CD1c-positive myeloid dendritic cell (primary cell): ENCODE measurements around the gene SCG3.
"Not testable (repeated sequence)": the region's sequence is repeated elsewhere in the genome, so short reads cannot be mapped to it uniquely, and the experiment has no call there.

Experiments
- DNase-seq: peaks from one replicate; pipeline ENCODE4 v3.0.0-alpha.2; 2016; ENCODE audit errors: extremely low spot score

SCG3 gene

DNA sequence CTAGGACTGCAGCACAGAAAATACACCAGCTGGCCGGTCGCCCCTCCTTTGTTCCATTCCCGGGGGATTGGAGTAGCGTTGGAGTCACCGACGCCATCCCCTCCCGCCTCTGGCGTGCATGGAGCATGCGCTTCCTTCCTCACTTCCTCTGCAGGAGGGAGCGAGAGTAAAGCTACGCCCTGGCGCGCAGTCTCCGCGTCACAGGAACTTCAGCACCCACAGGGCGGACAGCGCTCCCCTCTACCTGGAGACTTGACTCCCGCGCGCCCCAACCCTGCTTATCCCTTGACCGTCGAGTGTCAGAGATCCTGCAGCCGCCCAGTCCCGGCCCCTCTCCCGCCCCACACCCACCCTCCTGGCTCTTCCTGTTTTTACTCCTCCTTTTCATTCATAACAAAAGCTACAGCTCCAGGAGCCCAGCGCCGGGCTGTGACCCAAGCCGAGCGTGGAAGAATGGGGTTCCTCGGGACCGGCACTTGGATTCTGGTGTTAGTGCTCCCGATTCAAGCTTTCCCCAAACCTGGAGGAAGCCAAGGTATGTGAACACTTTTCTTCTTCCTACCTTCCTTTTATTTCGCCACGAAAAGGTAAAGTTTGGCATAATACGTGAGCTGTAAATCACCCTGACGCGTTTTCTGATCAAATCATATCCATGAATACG is at the start of gene SCG3:
TSS of gene SCG3 (plus strand) at position 201 of the 661 bp plus-strand sequence. CDS start at position 454, 253 bp downstream.
- DNase-seq: peak; percentile 83

DNA sequence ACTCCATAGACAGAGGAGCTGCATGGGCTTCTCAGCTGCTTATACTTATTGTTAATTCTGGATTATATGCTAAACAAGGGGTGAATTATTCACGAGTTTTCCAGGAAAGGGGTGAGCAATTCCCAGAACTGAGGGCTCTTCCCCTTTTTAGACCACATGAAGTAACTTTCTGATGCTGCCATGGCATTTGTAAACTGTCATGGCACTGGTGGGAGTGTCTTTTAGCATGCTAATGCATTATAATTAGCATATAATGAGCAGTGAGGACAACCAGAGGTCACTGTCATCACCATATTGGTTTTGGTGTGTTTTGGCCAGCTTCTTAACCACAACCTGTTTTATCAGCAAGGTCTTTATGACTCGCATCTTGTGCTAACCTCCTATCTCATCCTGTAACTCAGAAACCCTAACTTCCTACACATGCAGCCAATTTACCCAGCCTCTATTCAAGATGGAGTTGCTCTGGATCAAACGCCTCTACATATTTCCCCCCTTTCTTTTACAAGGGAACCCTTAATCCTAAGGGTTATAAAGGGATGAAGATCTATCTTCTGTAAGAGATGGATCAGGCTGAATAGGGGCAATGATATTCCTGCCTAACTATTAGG is 46.6 kb upstream of the SCG3 start:
- DNase-seq: peak; percentile 92

DNA sequence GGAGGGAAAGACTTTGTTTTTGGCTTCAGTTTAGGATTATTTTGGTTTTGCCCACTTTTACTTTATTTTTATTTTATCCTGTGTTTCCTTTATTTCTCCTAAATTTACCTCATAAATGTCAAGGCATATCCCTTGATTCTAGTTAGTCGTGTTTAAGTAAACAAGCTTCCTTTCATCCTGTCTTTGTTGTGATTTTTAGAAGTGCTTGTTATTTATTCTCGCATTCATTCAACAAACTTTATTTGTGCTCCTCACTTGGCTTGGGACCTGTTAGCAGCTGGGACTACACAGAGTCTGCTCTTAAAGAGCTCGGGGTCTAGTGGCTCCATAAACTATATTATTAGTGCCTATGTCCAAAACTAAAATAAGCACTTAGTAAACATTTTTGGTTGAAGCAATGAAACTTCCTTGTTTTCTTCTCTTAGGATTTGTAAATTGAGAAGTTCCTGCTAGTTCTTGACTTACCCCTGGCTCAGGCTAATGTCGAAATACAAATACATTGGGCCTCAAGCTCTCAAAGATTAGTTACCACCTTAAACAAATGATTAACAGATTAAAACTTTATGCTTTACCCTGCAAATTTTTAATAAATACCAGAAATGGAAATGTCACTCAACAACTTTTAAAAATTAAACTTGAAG is 39.7 kb upstream of the SCG3 start:
- DNase-seq: peak; percentile 54

DNA sequence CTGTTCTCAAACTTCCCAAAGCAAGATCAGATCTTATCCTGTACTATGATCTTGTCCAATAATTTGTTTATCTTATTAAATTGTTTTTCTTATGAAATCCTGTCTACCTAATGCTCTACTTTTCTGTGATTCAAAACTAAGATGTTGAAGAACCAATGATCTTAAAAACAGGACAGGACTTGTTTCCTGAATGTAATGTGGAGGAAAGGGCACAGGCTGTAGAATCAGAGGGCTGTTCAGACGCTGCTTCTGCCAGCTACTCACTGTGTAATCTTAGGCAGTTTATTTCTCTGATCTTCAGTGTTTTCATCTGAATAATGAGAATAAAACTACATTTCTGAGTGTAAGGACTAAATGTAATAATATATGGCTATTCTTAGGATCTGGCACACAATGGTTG is 38.6 kb upstream of the SCG3 start:
- DNase-seq: no peak

DNA sequence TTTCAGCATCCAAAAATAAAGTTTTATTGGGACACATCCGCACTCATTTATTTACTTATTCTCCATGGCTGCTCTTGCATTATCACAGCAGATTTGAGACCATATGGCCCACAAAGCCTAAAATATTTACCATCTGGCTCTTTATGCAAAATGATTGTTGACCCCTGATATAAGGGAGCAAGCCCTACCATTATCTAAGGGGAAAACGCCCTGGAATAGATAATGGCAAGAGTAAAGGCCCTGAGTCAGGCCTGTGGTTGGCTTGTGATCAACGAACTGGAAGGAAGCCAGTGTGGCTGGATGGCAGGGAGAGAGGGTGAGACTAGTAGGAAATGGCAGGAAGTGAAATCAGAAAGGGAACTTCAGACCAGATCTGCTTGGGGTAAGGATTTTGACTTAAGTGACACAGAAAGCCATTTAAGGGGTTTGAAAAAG is 34.2 kb upstream of the SCG3 start:
- DNase-seq: peak; percentile 76

DNA sequence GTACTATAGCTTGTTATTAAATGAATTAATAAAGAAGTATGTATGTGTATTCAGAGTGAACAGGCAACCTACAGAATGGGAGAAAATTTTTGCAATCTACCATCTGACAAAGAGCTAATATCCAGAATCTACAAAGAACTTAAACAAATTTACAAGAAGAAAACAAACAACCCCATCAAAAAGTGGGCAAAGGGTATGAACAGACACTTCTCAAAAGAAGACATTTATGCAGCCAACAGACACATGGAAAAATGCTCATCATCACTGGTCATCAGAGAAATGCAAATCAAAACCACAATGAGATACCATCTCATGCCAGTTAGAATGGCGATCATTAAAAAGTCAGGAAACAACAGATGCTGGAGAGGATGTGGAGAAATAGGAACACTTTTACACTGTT is 33.2 kb upstream of the SCG3 start:
- not testable (repeated sequence) for DNase-seq

DNA sequence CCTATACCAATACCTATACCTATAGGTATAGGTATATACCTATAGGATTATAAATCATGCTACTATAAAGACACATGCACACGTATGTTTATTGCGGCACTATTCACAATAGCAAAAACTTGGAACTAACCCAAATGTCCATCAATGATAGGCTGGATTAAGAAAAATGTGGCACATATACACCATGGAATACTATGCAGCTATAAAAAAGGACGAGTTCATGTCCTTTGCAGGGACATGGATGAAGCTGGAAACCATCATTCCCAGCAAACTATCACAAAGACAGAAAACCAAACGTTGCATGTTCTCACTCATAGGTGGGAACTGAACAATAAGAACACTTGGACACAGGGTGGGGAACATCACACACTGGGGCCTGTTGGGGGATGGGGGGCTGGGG is 32.7 kb upstream of the SCG3 start:
- not testable (repeated sequence) for DNase-seq

DNA sequence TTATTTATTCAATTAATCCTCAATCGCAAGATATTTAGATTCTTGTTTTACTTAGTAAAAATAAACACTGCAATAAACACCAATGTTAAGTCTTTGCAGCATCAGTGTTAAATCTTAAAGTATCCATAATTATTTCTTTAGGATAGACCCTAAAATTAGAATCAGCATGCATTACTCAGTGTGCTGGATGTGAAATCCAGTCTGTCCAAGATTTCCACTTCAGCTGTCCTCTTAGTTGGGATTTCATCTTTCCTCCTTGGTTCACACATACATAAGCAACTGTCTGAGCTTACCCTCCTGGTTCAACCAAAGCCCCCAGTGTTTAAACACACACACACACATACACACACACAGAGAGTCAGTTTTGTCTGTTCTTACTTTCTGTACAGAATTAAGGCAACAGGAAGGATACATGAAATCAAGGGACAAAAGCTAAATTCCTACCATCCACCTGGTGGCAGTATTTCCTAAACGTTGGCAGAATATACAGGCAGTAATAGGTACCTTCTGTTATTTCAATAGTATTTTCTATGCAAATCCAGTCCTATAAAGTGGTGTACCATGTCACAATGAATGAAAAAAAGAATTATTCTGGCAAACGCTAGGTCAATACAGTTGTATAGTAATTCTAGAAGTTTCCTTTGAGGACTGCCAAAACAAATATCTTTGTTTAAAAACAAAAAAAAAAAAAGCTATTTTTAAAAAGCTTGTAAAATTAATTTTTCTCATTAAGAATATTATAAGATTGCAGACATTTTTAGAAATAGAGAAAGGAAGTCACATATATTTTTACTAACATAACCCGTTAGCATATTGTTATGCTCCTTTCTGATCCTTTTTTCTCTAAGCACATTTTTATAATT is 31.4 kb upstream of the SCG3 start:
- DNase-seq: peak; percentile 87

DNA sequence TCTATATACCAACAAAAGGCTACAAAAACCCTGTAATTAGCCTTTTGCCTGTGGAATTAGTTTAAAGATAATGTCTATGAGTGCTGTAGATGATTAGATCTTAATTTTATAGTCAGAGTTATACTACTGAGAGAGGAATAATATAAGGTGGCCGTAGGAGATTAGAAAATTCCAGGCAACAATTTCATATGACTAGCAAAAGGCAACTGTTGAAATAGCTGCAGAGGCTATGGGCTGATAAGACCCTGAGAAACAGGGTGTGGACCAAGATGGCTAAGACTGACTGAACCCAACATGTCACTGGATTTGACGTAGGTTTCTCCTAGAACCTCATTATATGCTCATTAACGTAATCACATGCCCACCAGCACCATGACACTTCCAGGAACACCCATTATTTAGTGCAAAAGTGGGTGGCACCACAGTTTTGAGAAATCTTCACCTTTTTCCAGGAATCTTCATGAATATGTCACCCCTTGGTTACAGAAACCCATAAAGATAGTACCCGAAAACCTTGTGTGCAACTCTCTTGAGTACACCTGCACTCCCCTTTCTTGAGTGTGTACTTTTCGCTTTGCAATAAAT is 29.1 kb upstream of the SCG3 start:
- no peak for DNase-seq

DNA sequence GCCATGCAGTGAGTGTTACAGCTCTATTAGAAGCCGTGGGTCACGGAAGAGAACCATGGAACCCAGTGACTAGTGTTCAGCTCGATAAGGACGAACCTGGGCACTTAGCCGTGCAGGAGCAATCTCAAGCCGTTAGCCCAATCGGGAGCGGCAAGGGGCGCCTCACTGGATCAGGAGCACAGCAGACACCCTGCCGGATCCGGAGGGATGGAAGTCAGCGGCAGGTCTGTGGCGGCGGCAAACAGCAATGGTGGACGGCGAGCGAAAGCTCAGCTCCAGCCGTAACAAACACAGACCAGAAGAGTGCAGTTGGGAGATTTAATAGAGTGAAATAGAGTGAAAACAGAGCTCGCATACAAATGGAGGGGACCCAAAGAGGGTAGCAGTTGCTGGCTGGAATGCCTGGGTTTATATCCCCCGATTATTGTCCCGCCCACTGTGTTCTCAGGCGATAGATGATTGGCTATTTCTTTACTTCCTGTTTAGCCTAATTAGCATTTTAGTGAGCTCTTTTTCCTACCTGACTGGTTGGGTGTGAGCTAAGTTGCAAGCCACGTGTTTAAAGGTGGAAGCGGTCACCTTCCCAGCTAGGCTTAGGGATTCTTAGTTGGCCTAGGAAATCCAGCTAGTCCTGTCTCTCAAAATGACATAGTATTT is 25.8 kb upstream of the SCG3 start:
- not testable (repeated sequence) for DNase-seq

DNA sequence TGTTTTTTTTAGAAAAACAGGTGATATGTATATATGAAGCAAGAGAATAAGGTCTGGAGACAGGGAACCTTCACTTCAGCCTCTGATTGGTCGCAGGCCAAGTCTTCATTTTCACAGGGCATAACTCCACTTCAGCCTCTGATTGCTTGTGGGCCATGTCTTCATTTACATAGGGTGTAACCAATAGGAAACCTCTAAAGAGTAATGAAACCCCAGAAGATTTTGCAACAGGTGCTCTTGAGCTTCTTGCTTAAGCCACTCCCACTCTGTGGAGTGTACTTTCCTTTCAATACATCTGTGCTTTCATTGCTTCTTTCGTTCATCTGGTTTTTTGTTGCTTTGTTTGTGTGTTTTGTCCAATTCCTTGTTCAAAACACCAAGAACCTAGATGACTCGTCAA is 22.6 kb upstream of the SCG3 start:
- peak; percentile 32 for DNase-seq

DNA sequence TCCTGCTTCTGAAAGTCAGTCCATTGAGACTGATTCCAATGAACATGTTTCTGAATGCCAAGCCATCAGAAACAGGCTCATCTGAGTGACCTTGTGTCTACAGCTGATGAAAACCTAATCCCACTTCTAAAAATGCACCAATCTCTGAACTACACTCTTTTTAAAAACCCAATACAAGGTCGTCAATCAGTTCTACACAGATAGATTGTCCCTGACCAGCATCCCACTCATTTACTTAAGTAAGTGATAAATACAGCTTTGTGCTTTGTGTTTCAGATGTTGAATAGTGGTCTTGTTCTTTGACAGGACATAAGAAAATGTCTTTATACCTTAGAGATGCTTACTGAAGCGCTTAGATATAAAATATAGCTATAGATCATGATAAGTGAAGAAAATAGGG is 20.2 kb upstream of the SCG3 start:
- DNase-seq: no peak

DNA sequence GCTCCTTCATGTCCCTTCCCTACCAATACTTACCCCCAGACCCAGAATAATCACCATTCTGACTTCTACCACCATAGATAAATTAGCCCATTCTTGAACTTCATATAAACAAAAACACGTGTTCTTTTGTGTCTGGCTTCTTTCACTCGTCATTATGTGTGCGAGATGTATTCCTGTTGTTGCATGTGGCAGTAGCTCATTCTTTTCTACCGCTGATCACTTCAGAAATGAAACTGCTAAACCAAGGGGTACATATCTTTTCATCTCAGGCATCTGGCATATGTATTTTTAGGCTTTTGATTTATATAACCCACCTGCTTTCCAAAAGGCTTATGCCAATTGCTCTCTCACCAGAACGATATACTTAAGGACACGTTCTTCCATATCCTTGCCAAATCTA is 13.8 kb upstream of the SCG3 start:
- no peak for DNase-seq

DNA sequence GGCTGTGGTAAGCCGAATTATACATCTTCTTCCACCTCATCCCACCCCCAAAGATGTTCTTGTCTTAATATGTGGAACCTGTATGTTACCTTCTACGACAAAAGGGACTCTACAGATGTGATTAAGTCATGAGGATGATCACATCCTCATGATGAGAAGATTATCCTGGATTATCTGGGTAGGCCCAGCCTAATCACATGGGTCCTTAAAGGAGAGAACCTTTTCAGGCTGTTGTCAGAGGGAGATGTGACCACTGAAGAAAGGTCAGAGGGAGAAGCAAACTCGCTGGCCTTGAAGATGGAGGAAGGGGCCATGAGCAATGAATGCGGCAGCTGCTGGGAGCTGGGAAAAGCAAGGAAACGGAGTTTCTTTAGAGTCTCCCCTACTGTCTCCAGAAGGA is 12.9 kb upstream of the SCG3 start:
- no peak for DNase-seq

DNA sequence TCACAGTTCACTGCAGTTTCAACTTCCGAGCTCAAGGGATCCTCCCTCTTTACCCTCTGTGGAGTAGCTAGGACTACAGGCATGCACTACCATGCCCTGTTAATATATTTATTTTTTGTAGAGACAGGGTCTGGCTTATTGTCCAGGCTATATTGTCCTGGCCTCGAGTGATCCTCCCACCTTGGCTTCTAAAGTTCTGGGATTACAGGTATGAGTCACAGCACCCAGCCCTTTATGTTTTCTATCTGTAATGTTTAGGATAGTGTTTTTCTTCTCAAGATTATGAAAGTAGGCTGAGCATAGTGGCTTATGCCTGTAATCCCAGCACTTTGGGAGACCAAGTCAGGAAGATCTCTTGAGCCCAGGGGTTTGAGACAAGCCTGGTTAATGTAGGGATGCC is 11.9 kb upstream of the SCG3 start:
- DNase-seq: no peak

DNA sequence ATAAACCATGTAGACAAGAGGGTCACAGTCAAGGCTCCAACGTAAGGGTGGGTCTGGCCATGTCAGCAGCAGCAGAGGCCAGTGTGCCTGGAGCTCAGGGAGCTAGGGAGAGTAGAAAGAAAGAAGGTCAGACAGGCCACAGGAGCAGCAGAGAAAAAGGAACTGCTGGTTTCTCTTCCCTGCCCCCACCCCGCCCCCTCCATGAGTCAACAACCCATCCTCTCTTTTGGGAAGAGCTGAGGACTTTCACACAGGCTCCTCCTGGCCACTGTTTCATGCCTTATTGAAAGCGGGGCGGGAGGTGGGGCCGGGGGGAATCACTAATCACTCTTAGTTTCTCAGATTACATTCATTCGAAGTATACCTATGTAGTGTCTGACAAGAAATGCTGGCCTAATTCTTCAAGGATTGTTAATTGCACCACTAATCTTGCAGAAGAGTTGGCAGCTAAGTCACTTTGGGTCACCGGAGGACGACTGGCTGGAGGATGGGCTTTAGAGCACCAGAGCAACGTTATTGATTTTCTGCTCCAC is 9.1 kb upstream of the SCG3 start:
- DNase-seq: peak; percentile 64

DNA sequence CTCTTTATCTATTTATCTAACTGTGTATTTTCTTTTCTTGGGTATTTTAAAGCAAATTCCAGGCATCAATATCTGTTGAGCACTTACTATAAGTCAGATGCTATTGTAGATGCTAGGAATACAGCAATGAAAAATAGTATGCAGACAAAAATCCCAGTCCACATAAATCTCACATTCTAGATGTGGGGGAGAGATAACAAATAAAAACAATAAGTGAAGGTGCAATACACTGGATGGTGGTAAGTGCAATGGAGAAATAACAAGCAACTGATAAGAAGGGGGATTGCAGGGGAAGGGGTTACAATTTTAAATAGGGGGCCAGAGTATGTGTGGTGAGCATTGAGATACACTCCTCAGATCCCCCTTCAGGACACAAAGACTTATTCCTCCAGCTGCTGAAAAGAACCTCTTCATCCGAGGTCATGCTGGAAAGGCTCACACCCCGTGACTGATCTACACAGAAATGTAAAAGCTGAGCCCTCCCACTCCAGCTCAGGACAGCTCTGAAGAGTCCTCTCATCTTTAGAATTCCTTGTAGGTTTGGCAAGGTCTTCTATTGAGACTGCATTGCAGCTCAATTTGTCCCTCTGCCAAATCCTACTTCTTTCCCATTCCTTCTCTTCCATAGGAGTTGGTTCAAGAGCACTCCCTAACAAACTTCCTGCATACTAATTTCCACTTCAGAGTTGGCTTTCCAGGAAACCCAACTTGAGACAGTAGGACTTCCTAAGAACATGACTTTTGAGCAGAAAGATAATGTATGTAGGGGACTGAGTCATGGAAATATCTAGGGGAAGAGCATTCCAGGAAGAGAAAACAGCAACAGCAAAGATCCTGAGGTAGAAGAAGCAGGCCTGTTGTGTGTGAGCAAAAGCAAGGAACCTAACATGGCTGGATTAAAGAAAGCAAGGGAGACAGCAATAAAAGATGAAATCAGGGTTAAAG is 8.1 kb upstream of the SCG3 start:
- no peak for DNase-seq

DNA sequence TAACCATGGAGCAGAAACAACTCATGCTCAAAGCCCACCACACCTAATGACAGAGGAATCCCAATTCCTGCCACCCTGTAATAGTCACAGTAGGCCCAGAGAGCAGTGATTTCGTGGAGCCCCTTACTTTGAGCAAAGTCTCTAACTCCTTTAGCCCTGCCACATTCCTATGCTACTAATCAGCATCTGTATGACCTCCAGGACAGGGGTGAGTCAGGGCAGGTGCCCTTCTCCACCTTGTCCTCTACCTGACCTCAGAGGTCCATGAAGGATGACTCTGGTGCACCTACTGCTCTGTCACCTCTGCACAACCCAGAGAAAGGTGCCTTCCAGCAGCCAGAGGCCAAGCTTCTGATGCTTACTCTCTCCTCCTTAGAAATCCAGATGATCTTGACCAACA is 6.1 kb upstream of the SCG3 start:
- no peak for DNase-seq

DNA sequence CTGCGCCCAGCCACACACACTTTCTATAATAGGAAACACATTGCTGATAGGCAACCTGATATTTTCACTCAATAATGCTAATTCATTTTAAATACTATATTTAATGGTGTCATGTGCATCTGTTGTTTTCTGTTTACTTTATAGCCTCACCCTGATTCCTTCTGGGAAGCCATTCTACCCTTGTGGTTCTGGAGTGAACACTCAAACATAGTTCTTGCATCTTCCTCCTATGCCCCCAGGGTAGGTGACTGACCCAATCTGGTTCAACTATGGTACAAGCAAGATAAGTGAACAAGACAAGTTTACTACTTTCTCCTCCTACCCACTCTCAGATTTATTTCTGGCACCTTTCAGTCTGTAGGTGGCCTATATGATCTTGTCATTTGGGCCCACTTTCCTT is 4.3 kb upstream of the SCG3 start:
- no peak for DNase-seq

DNA sequence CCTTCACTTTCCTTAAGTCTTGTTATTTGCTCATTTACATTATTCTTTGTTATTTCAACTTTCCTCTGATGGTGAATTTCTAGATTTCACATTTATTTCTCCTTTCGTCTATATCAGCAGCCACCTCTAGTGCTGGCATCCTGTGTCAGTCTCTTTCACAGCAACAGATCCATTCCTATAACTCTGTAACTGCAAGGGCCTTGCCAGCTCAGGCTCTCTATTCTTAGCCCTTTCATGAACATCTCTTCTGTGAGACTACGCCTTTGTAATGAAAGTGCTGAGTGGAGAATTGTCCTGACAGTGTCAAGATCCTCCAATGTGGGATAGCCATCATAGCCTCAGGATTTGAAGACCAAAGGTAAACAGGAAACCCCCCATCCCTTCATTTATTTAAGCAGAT is 3.9 kb upstream of the SCG3 start:
- no peak for DNase-seq
